GM18868 (cell line): ENCODE data around the gene CCM2.

Experiments used
- ATAC-seq: cut with Tn5 transposase; IDR thresholded peaks from one replicate; pipeline ENCODE4 v1.9.1; 2021; ENCODE audit warnings: mild to moderate bottlenecking, moderate library complexity; ENCODE audit not compliant: unreplicated experiment

Gene CCM2

DNA sequence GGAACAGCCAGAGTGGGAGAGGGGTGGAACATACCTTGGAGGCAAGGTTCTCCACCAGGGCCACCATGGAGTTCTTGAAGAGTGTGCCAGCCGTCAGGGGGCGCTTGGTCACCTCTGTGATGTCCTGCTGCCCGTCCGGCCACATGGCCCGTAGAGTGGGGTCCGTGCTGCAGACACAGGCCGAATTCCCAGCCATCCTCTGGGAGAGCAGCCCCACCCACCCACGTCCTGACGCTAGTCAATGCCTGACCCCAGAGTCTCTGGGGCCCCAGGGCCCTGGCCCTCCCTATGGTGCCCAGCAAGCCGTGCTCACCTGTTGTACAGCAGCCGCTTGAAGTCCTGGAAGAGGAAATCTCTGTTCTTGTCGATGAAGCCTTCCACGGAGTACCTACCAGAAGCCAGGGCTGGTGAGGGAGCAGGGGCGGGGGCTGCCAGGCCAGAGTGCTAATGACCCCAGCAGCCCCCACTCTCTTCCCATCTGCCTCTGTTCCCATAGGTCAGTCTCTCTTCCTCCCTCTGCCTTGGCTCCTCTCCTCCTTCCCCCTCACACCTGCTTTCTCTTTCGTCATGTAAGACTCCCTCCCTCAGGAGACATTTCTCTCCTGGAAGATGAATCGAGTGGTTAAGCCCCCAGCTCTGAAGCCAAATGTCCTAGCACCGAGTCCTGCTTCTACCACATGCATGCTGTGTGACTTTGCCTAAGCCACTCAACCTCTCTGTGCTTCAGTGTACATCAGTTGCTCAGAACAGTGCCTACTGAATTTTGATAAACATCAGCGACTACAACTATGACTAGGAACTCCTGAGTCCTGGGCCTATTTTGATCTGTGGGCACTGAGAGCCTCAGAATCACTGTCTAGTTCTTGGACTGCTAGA is 32.2 kb upstream of the CCM2 start:
- ATAC-seq, result no peak

DNA sequence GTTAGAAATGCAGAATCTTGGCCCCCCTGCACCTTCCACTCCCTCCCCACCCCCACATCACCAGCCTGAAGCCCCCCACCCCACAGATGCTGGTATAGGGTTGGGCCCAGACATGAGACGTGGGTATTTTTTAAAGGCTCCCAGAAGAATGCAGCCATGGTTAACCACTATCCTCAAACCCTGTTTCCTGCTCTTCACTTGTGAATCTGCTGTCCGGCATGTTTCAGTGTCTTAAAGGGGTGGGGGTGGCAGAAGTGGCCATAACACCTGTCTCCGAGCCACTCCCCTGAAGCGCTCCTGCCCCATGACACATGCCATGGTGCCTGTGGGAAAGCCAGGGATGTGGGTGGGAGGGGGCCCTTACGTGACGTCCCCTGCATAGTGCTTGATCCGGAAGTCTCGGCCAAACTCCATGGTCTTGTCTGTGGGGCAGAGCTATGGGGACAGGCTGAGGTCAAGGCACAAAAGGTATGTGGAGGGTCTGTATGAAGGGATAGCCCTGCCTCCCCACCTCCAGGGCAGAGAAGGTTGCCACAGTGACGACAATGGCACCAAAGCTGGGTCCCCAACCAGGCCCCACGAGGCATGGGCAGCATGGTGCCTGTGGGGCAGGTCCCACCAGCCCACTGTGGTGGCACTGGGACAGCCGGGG is 30.8 kb upstream of the CCM2 start:
- ATAC-seq, result no peak

DNA sequence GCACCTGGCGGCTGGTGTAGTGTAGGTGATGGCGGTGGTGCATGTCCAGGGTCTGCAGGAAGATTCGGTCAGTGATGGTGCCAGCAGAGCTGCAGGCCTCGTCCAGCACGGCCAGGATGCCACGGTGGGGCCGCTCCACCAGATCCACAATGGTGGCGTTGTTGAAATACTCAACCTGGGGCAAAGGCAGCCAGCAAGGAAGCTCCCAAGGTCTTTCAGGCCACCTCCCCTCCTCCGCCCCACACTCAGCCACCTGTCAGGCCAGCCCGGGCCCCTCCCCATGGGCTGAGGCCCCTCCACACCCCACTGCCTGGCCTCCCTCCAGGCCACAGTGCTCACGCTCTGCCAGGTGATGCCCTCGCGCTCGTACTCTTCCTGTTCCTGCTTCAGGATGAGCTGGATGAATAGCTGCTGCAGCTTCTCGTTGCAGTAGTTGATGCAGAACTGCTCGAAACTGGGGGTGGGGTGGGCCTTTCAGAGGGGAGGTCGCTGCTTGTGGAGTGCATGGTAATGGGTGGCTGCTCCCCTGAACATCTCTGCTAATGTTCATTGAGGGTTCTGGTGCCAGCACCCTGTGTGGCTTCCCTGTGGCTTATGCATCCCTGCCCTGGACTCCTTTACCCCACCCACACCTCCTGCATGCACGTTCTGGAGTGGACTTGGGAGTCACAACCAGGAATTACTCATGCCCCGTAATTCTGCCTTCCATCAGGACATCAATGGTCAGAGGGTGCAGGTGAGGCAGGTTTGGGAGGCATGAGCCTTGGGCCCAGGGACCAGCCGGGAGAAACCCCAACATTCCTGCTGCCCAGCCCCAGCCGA is 30.1 kb upstream of the CCM2 start:
- ATAC-seq, result no peak

DNA sequence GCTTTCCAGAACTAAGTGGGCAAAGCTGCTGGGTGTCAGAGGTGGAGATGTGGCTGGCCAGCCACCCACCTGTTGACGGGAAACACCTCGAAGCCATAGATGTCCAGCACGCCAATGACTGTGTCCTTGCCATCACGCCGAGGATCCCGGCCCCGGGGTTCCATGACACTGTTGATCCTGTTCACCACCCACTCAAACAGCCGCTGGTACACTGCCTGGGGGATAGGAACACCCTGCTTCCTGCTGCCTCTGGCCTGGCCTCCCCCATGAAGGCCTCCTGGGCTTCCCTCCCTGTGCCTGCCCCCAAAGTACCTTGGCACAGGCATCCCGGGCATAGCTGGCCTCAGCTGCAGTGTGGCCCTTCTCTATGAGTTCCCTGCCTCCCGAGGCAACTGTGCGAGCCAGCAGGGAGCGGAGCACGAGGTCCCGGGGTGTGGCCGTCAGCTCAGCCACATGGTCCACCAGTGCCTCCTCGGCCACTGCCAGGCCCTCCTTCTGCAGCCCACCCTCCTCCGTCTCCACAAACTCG is 29.4 kb upstream of the CCM2 start:
- no peak for ATAC-seq

DNA sequence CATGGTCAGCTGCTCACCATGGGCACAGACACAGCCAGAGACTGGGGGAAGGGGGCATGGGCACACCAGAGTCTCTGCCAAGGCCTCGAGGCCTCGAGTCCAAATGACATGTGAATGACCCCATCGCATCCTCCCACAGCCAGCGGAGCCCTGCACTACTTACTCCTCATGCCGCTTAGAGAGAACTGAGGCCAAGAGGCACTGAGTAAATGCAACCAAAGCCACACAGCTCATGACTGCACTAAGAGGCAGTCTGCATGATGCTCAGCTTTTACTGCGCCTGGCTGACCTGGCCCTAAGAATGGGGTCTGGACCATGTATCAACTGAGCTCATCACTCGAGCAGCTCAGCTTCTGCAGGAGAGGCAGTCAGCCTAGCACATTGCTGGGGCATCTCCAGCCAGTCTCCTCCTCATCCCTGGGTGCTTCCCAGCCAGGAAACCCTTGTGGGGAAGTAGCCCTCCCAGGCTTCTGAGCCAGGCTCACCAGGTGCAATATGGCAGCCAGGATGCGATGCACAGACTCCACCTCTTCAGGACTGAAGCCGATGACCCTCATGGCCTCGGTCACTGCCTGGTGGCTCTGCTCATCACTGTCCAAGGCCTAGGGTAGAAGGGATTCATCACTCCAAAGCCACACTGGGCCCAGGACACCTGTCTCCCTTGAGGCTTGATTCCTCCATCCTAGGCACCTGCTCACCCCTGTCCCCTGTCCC is 28.7 kb upstream of the CCM2 start:
- no peak for ATAC-seq

DNA sequence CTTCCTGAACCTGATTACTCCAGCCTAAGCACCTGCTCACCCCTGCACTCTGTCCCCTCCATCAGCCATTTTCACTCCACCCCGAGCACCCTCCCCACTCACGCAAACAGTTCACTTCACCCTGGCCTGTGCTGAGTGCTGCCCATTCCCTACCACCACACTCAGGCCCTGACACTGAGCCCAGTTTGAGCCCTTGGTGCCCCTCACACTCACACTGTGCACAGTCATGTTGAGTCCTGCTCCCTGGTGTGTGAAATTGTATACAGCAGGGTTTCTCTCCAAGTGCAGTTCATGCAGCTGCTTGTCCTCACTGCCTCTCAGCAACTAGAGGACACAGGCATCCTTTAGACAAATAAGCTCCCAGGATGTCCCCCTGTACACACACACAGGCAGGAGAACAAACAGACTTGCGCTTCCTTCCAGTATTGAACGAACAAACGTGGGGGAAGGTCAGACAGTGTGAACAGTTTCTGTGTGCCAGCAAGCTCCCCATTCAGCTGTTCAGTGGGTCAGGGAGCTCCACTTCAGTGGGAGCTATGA is 28.0 kb upstream of the CCM2 start:
- no peak for ATAC-seq

DNA sequence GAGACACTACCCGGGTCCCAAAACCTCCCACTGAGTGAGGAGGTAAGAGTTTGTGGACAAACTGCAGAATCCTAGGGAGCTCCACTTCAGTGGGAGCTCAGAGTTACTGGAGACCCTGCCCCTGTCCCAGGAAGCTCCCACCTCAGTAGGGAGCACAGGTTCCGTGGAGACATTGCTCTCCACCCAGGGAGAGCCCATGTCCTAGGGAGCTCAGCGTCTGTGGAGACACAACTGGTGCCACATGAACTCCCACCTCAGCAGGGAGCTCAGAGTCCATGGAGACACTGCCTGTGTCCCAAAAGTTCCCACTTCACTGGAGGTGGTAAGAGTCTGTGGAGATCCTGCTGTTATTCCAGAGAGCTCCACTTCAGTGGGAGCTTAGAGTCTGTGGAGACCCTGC is 27.4 kb upstream of the CCM2 start:
- no peak for ATAC-seq

DNA sequence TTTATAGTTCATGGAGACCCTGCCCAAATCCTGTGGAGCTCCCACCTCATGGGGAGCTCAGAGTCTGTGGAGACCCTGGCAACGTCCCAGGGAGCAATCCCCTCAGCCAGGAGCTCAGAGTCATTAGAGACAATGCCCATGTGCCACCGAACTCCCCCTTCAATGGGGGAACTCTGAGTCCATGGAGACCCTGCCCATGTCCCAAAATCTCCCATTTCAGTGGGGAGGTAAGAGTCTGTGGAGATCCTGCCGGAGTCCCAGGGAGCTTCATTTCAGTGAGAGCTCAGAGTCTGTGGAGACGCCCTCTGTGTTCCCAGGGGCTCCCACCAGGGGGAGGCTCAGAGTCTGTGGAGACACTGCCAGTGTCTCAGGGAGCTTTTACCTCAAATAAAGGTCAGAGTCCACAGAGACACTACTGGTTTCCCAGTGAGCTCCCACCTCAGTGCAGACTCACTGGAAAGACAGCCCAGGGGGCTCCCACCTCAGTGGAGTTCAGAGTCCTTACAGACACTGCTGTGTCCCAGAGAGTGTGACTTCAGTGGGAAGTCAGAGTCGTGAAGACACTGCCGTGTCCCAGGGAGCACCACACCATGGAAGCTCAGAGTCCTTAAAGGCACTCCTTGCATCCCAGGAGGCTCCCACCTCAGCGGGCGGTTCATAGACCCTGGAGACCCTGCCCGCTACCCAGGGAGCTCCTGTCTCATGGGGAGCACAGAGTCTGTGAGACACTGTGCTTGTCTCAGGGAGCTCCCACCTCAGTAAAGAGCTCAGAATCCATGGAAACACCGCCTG is 26.2 kb upstream of the CCM2 start:
- no peak for ATAC-seq

DNA sequence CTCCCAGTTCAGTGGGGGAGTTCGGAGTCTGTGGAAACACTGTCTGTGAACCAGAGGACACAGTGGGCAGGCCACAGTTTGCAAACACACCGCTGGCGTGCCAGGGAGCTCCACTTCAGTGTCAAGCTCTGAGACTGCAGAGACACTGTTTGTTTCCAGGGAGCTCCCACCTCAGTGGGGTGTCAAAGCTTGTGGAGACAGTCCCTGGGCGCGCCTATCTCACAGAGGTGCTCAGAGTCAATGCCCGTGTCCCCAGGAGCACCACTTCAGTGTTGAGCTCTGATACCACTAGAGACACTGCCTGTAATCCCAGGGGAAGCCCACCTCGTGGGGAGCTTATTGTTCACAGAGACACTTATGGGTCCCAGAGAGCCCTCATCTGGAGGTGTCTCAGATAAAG is 25.5 kb upstream of the CCM2 start:
- no peak for ATAC-seq

DNA sequence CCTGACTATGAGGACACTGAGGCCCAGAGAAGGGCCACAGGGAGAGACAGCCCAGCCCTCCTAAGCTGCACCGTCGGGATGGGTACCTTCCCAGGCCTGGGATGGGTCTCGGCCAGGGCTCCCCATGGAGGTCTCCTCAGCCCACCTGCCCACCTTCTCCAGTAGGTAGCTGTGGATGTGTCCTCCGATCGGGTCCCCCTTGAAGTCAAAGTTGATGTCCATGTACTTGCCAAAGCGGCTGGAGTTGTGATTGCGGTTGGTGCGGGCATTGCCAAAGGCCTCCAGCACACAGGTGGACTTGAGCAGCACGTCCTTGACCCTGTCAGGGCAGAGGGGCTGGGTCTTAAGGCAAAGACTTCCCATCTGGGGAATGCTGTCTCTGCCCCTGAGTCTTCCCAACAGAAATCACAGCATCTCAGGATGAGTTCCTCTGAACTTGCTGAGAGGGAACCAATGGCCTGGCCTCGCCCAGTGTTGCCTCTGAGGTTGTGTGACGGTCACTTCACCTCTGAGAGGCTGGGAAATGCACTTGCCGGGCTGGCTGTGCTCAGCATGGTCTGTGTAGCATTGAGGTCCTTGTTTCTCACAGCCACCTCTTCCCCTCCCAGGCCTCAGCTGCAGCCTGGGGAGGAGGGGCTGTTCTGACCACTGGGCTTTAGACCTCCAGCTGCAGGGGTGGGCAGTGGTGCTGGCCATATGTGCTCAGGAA is 24.5 kb upstream of the CCM2 start:
- no peak for ATAC-seq

DNA sequence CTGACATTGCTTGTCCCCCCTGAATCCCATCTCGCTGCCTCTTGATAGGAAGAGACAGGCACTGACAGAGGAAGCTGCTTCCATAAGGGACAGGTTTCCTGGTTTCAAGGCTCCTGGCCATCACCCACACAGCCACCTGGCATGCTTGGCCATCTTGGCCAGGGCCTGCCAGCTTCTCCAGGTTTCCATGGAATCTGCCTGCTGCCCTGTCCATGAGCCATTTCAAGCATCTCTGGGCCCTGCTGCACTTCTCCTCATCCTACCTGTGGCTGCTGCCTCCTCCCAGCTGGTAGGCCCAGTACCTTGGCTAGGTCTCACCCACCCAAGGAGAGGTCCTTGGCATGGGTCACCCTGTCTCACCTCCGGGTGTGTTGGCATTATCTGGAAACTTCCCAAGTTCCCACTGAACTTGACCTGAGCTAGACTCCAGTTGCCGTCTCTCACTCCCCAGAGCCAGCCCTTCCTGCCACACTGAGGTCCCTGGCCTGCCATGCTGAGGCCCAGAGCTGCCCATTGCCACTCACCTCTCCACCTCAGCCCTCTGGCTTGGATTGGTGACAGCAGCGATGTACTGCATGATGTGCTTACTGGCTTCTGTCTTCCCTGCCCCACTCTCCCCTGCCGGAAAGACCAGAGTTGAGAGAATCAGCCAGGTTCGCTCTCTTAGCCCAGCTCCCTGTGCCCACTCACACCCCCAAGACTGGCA is 23.8 kb upstream of the CCM2 start:
- ATAC-seq, result no peak

DNA sequence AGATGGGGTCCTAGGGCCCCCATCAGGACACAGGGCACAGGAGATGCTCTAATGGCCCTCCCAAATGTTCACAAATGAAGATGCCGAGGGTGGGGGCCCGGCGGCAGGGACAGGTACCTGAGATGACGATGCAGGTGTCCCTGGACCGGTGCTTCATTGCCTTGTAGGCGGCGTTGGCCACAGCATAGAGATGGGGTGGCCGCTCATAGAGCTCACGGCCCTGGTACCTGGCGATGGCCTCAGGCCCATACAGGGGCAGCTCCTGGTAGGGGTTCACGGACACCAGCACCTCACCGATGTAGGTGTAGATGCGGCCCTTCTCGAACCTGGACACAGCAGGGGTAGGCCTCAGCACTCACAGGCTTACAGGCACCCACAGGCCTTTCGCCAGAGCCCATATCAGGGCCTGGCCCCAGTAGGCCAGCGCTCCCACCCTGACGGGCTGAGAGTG is 23.2 kb upstream of the CCM2 start:
- ATAC-seq, result no peak

DNA sequence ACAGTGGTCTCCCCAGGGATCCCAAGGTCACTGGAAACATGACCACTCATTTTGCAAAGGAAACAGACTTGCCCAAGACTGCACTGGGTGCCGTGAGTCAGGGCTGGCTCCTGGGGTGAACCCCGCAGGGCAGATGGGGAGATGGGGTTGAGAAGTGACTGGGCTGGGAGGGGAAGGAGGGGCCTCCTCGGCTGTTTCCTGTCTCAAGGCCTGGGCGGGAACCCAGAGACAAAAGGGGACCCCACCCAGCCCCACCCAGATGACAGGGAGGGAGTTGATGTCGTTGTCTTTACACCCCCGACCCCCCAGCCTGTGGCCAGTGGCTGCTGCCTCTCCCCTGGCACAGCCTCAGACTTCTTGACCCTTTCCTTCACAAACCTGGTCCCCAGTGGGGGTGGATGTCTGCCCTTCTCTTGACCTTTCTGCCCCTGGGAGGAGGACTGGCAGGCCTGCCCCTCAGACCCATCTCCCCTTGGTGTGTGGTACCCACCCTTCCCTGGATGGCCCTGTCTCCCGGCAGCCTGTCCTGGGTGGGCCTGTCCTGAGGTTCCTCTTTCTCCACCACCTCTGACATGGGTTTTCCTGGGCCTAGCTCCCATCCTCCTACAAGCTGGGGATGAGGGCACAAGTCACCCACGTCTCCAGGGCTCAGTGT is 22.6 kb upstream of the CCM2 start:
- no peak for ATAC-seq

DNA sequence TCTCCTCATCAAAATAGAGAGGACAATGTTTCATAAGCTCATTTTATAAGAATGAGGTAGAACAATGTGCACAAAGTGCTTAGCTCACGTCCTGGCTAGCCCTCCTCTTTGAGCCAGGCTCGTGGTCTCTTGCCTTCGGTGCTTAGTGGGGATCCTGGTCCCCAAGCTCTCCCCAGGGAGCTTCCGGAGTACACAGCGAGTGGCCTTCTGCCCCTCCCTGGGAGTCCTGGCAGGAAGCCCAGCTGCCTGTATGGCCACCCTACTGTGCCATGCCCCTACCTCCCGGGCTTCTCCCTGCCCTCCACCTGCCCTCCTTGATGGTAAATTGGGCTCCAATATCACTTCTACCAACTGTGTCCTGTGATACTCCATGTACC is 22.1 kb upstream of the CCM2 start:
- ATAC-seq, result no peak

DNA sequence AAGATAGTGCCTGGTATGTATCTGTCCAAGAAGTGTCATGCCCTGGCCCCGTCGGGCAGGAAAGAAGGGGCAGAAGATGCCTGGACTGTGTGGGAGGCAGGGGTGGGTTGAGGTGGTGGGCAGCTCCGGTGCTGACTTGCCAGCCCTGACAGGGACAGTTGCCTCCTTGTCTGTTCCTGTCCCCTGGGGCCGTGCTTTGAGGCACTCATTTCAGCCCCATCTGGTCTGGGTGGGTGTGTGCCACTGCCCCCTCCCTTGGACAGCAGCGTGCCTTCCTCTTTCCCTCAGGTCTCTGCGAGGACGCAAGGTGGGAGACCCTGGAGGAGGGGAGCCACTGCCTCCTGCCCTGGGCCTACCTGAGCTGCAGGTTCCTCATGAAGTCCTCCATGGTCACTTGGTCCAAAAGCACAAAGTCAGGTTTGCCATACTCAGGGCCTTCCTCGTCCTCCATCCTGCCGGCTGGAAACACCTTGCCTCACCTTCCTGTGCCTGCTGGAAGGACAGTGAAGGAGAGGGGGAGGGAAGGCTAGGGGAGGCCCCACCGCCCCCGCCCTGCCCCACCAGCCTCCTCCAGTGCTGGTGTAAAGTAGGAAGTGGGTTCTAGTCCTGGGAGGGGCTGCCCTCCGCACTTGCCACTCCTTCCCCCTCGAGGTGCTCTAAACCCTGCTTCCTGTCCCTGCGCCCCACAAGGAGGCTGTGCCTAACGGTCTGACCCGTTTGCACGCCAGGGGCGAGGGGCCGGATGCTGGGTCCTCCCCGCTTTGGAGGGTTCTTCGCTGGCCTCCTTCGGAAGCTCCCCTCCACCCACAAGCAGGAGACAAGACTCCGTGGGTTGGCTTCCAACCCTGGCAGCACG is 21.3 kb upstream of the CCM2 start, which contains the start of gene MYO1G:
MYO1G (minus strand) TSS at position 505 of the 856 bp plus-strand sequence; CDS start at position 451, 54 bp downstream.
- peak; percentile 63 for ATAC-seq

DNA sequence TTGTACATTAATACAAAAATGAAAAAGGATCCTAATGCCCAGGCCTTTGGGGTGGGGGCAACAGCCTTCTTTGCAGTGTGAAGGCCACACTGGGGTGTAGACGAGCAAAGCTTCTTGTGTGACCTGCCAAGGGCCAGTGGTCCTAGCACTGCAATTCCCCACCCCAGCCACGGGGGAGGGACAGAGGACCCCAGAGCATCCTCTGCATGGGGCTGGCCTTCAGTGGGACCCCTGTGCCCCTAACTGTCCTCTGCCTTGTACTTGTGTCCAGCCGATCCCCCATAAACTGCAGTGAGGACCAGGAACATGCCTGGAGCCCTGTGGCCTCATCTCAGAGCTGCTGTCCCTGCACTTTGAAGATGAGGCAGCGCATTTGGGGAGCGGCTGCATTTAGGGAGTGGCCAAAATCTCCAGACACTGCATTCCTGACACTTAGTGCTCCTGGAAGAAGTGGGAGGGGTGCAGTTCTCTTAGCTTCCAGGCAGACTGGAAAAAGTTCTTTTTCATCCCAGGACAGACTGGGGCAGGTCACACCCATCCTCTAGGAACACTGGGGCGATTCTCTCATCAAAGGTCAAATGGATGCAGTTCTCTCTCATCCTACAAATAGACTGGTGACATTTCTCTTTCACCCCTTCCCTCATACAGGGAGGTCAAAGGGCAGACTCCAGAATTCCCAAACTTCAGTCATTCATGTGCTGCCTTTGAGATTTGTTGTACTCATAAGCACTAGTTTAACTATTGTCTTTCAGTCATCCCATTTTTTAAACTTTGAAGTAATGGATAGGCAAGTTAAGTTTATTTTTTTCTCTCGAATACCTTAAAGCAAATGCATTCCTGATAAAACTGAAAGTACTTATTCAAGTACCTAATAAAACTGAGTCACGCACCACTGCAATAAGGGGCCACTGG is 20.3 kb upstream of the CCM2 start:
- ATAC-seq, result no peak
